Measurements from ENCODE around the gene SLC16A3.
"Not testable (repeated sequence)": the region's sequence is repeated elsewhere in the genome, so short reads cannot be mapped to it uniquely, and the experiment has no call there.

DNA sequence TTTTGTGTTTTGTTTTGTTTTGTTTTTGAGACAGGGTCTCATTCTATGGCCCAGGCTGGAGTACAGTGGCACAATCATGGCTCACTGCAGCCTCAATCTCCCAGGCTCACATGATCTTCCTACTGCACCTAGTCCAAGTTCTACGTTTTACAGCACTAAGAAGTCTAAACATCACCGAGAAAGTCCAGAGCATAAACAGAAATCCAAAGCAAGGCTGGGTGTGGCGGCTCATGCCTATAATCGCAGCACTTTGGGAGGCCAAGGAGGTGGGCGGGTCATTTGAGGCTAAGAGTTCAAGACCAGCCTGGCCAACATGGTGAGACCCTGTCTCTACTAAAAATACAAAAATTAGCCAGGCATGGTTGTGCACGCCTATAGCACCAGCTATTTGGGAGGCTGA lies 35.8 kb upstream of the SLC16A3 start:
- TF ChIP-seq CTCF (tag by site-specific recombination; IDR thresholded peaks at IDR 0.05); AEBP2 (tag by site-specific recombination; IDR thresholded peaks at IDR 0.05; ENCODE audit: borderline replicate concordance); ZNF626 (tag by site-specific recombination; IDR thresholded peaks at IDR 0.05); SP2 (tag by site-specific recombination; IDR thresholded peaks at IDR 0.05): not testable (repeated sequence)

Measured in HEK293 (cell line).